ENCODE measurements around the gene TOR4A.

TOR4A gene

GRCh38 chr9:137311171-137311985, 33.9 kb downstream of the TOR4A start:
- TF ChIP-seq CTCF (IDR thresholded peaks at IDR 0.05): no peak
- H3K27me3 ChIP-seq: peaks cover 59% of the 10 kb centered on the region
- H3K36me3 ChIP-seq: no peaks in the 10 kb centered on the region
- no peak overlapping the region for H3K27ac ChIP-seq
- H3K9me3 ChIP-seq: no peaks in the 10 kb centered on the region
- no peak overlapping the region for H3K4me3 ChIP-seq (ENCODE audit: low read depth in 1 of 2, low read length in 1 of 2)
- no peaks in the 10 kb centered on the region for H3K4me1 ChIP-seq (ENCODE audit: control insufficient read depth in 1 of 2, insufficient read depth in 1 of 2, low read depth in 1 of 2, low read length in 1 of 2)

GRCh38 chr9:137311986-137312851, 34.7 kb downstream of the TOR4A start:
- H3K27me3 ChIP-seq: peaks cover 59% of the 10 kb centered on the region
- no peaks in the 10 kb centered on the region for H3K9me3 ChIP-seq
- no peaks in the 10 kb centered on the region for H3K4me1 ChIP-seq (ENCODE audit: control insufficient read depth in 1 of 2, insufficient read depth in 1 of 2, low read depth in 1 of 2, low read length in 1 of 2)
- H3K36me3 ChIP-seq: no peaks in the 10 kb centered on the region
- no peak overlapping the region for H3K4me3 ChIP-seq (ENCODE audit: low read depth in 1 of 2, low read length in 1 of 2)
- TF ChIP-seq CTCF (IDR thresholded peaks at IDR 0.05): no peak
- H3K27ac ChIP-seq: no peak overlapping the region

- no peak overlapping the region for H3K27ac ChIP-seq
- no peak for TF ChIP-seq CTCF (IDR thresholded peaks at IDR 0.05)
These were observed 35.4 kb downstream of the TOR4A start for GRCh38 chr9:137312852-137313325.

GRCh38 chr9:137313326-137313936, 35.9 kb downstream of the TOR4A start:
- no peak overlapping the region for H3K27ac ChIP-seq
- no peaks in the 10 kb centered on the region for H3K4me1 ChIP-seq (ENCODE audit: control insufficient read depth in 1 of 2, insufficient read depth in 1 of 2, low read depth in 1 of 2, low read length in 1 of 2)
- no peak overlapping the region for H3K4me3 ChIP-seq (ENCODE audit: low read depth in 1 of 2, low read length in 1 of 2)
- no peak for TF ChIP-seq CTCF (IDR thresholded peaks at IDR 0.05)
- no peaks in the 10 kb centered on the region for H3K36me3 ChIP-seq
- H3K27me3 ChIP-seq: peaks cover 56% of the 10 kb centered on the region
- no peaks in the 10 kb centered on the region for H3K9me3 ChIP-seq

More at GRCh38 chr9:137312852-137313325, 35.4 kb downstream of the TOR4A start:
- Histone ChIP-seq H3K9me3 (no peaks in the 10 kb centered on the region), H3K36me3 (no peaks in the 10 kb centered on the region), H3K4me1 (ENCODE audit: control insufficient read depth in 1 of 2, insufficient read depth in 1 of 2, low read depth in 1 of 2, low read length in 1 of 2) (no peaks in the 10 kb centered on the region), H3K4me3 (ENCODE audit: low read depth in 1 of 2, low read length in 1 of 2) (no peak overlapping the region), H3K27me3 (peaks cover 59% of the 10 kb centered on the region)

GRCh38 chr9:137313956-137314560, 36.5 kb downstream of the TOR4A start:
- Histone ChIP-seq H3K27me3 (peaks cover 50% of the 10 kb centered on the region), H3K4me3 (ENCODE audit: low read depth in 1 of 2, low read length in 1 of 2) (no peak overlapping the region), H3K4me1 (ENCODE audit: control insufficient read depth in 1 of 2, insufficient read depth in 1 of 2, low read depth in 1 of 2, low read length in 1 of 2) (no peaks in the 10 kb centered on the region), H3K27ac (no peak overlapping the region), H3K36me3 (no peaks in the 10 kb centered on the region), H3K9me3 (no peaks in the 10 kb centered on the region)
- no peak for TF ChIP-seq CTCF (IDR thresholded peaks at IDR 0.05)

All from neutrophil (primary cell).